HG03439 (cell line): Measurements from ENCODE around the gene RAB7B.
"Not testable (repeated sequence)": the region's sequence is repeated elsewhere in the genome, so short reads cannot be mapped to it uniquely, and the experiment has no call there.

Experiments
- ATAC-seq: cut with Tn5 transposase; IDR thresholded peaks from one replicate; pipeline ENCODE4 v1.9.1; 2021; ENCODE audit warnings: mild to moderate bottlenecking, moderate library complexity; ENCODE audit not compliant: unreplicated experiment

Gene RAB7B, protein sequence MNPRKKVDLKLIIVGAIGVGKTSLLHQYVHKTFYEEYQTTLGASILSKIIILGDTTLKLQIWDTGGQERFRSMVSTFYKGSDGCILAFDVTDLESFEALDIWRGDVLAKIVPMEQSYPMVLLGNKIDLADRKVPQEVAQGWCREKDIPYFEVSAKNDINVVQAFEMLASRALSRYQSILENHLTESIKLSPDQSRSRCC

DNA sequence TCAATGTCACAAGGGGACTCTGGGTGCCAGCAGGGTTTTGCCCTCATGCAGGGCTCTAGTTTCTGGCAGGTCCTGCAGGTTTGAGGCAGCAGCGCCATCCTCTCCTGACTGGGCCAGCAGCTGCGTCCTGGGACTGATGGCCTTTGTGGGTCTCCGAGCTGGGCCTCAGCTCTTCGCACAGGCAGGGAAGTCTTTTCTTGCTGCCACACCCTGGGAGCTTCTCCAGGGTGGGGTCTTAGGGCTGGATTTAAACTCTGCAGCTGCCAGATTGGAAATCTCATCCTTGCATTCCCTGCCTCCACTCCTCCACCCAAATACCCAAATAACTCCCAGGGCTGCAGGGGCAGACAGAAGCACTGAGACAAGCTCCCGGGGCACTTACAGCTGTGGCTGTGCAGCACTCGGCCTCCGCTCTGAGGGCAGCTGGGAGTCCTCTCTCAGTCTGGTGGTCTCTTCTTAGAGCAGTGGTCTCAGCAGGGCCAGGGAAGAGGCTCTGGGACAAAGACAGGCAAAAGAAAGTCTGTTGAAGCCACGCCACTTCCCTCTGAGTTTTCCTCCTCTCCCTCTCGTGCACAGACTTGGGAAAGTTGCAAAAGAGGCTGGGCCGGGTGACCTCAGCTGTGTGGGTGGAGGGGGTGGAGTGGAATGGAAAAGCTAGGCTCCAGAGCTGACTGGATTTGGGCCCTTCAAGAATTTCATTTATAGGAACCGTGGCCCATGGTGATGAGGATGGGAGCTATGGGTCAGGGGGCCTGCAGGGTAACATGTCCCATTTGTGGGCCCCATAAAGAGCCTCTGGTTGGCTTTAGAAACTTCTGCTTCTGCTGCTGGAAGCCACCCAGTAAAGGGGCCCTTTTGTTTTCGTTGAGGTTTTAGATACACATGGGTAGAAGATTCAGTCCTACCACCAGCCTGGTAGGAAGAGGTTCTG lies at the start of gene RAB7B:
Gene RAB7B, minus strand, starts transcription at position 525 of the 931 bp plus-strand sequence. CDS start 9,260 bp downstream, outside the sequence.
- no peak for ATAC-seq

- ATAC-seq, result not testable (repeated sequence)
Measured at GRCh38 chr1:206052231-206052865, 49.2 kb upstream of the RAB7B start.

DNA sequence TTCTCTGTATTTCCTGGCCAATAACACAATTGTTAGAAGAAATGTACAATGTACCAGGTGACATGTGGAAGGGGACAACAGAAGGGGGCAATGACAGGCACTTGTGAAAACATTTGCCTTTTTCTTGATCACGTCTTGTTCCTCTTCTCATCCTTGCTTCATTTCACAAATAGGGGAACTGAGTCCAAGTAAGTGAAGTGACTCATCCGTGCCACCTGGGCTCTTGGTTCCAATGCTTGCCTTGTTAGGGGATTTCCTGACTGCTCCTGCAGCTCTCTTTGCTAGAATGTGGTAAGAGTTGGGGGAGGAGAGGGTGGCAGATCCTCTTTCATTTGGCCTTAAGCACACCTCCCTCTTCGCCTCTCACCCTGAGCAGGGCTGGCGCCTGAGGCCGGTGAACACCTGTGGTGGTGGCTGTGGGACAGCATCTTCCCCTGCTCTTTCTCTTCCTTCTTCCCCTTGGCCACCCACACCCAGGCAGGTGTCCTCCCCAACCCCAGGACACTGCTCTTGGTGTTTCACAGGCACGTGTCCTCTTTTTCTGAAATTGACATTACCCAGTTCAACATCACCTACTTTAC lies 47.5 kb upstream of the RAB7B start:
- ATAC-seq, result peak; percentile 82

GRCh38 chr1:206049919-206050600 lies 46.9 kb upstream of the RAB7B start:
- no peak for ATAC-seq

- ATAC-seq, result peak; percentile 40
Measured at GRCh38 chr1:206049293-206049692, 46.1 kb upstream of the RAB7B start.

DNA sequence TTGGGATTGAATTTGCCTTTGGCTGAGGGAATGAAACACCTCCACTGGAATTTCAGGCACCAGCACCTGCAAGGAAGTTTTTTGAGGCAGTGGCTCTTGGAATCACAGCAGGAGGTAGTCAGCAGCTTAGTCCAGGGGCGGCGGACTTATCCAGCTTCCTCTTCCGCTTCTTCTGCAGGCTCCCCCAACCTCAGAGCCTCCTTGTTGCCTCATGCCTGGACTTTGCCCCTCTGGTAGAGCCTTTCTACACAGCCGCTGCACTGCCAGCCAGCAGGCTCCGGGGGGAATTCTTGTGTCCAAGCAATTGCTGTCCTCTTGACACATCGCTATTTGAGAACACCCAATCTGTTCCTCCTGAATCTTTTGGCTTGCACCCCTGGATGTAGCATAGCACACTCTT lies 45.4 kb upstream of the RAB7B start:
- no peak for ATAC-seq

GRCh38 chr1:206047271-206047670 lies 44.1 kb upstream of the RAB7B start:
- ATAC-seq, result no peak

GRCh38 chr1:206041640-206042039 lies 38.4 kb upstream of the RAB7B start:
- ATAC-seq, result no peak

GRCh38 chr1:206040328-206040727 lies 37.1 kb upstream of the RAB7B start:
- ATAC-seq, result no peak

GRCh38 chr1:206039046-206039973 lies 36.1 kb upstream of the RAB7B start:
- ATAC-seq, result no peak

DNA sequence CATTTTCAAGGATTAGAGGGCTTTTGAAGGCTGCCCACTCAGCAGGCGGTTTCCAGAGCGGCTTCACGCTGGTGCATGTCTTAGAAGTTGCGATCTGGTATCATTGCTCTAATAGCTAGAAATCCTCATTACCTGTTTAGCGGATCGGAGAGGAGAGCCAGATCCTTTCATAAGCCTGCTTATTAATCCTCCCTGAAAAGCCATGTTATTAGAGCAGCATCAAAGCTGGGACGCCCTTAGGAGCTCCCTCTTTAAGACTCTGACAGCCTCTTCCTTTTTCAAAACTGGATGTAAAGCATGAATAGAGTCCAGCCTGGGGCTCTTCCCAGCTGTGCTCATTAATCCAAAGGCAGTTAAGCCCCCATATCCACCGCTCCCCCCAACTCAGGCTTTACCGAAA lies 34.4 kb upstream of the RAB7B start:
- no peak for ATAC-seq

- ATAC-seq, result no peak
Measured at GRCh38 chr1:206036663-206037455, 33.7 kb upstream of the RAB7B start.

GRCh38 chr1:206035027-206035426 lies 31.8 kb upstream of the RAB7B start:
- ATAC-seq, result no peak

DNA sequence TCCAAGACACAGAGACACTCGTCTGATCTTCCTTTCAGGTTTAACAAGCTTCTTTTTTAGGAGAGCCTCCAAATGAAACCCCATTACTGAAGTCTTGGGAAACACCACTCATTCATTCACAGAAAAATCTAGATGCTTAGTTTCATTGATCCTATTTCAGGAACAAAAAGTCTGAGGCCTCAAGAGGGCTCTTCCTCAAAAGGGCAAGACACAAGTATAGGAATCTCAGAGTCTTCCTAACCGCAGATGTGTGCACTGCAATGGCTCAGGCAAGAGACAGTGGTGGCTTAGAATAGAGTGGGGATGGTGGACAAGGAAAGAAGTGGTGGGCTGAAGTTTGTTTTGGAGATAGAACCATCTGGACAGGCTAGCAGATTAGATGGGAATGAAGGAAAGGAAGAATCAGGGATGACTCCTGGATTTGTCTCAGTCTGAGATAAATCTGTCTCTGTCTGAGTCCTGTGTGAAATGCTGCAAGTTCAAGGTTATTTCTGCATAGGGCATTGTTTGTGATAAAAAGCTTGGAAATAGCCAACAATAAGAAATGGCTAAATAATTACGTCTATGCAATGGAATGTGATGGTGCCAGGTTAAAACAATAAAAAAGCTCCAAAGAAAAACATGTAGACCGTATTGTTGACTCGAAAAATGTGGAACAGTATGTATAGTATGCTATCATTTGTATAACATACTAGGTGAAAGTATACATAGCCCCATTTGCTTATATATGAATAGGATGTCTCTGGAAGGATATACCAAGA lies 29.4 kb upstream of the RAB7B start:
- no peak for ATAC-seq

DNA sequence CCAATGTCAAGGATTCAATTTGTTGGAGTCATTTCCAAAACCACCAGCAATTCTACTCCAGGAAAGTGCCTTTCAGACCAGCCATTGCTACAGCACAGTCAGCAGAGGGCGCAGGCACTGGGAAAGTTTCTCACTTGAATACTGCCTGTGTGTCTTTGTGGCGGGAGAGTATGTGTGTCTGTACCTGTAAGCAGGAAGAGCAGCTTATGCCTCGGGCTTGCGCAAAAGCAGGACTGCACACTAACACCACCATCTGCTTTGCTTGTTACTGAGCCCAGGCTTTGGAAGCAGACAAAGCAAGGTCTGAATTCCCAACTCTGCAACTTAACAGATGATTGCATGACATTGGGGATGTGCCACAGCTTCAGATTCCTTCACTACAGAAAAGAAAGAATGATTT lies 27.5 kb upstream of the RAB7B start:
- no peak for ATAC-seq

DNA sequence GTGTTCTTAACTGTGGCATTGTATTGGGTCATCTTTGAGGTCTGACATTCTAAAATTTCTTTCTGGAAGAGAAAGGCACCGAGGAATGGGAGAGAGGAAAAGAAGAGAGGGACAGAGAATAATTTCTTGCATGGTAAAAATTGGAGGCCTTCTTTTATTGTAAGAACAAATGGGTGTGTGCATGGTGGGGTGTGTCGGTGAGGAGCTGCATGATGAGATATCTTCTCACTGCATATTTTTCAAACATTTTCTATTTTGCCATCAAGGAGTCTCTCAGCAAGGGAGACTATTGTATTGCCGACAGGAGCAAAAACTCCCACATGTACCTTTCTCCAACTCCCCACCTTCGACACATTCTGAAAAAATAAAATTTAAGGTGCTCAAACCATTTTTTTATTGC lies 27.0 kb upstream of the RAB7B start:
- no peak for ATAC-seq

- no peak for ATAC-seq
Measured at GRCh38 chr1:206029484-206029883, 26.3 kb upstream of the RAB7B start.

- ATAC-seq, result no peak
Measured at GRCh38 chr1:206025283-206025820, 22.2 kb upstream of the RAB7B start.
